GM12892 (cell line): ENCODE data around the gene TMEM30A.

Experiments
- POLR2A ChIP-seq: IDR thresholded peaks from 2 replicates; pipeline ENCODE4 v1.6.1; 2011; ENCODE audit warnings: low read depth, low read length, control low read depth
- POLR2AphosphoS5 ChIP-seq: IDR thresholded peaks from 2 replicates; pipeline ENCODE4 v1.6.1; 2011; ENCODE audit warnings: low read depth, low read length, control low read depth
- TAF1 ChIP-seq: IDR thresholded peaks from 2 replicates; pipeline ENCODE4 v1.6.1; 2011; ENCODE audit warnings: low read depth, mild to moderate bottlenecking, control low read depth, low read length, borderline replicate concordance

DNA sequence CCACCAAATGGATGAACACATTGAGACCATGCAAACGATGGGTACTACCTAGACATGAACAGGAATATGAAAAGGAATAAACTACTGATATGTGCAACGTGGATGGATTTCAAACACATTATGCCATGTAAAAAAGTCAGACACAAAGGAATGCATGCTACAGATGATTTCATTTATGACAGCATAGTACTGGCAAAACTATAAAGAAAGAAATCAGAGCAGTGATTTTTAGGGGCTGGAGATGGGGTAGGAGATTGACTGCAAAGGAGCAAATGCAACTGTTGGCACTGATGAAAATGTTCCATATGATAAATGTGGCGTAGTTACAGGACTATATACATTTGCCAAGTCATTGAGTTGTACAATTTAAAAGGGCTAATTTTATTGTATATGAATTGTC, 65.3 kb downstream of the TMEM30A start:
- TF ChIP-seq POLR2A (no peak), POLR2AphosphoS5 (no peak), TAF1 (no peak)
